Glomerular endothelial cell (primary cell): ENCODE data around the gene OLA1. TPM values are rescaled to one million over a fixed set of nuclear protein-coding genes. Genes with fewer than 3 reads are reported as not detected.

Experiments used
- DNase-seq: peaks from one replicate; pipeline ENCODE4 v3.0.0-alpha.2; 2011; ENCODE audit warnings: low read depth, low spot score; ENCODE audit errors: extremely low read depth
- total RNA-seq: library from RNA; depleted of rRNA; stranded (reverse); fragments of >200 nt; gene quantifications from 2 replicates; pipeline ENCODE4 v1.2.3, GENCODE V29; 2015

Gene OLA1
- total RNA-seq, 1 donor from 2014 or later, result 93.5 TPM

- no peak for DNase-seq
Measured at GRCh38 chr2:174180726-174181236, 67.6 kb downstream of the OLA1 start.

DNA sequence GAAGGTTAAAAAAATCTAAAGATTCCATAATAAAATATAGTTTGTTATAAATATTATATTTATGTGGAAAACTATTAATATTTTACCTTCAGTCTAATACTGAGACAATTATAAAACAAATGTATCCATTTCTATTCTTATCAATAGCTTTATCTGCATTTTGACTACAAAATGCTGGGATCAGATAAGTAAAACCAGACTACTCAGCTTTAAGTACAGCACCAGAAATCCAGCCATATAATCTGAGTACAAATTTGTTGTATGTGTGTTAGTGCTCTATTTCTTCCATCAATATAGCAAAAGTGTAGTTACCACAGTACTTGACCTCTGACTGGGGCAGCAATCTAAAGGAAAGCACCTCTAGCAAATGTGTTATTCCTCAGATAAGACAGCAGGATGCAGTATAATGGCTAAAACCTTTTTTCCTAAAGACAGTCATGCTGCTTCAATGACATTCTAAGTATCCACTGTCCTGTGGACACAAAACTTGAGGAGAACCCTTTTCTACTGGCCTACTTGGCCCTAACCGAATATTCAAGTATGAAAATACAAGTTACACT, 68.1 kb downstream of the OLA1 start:
- no peak for DNase-seq

DNA sequence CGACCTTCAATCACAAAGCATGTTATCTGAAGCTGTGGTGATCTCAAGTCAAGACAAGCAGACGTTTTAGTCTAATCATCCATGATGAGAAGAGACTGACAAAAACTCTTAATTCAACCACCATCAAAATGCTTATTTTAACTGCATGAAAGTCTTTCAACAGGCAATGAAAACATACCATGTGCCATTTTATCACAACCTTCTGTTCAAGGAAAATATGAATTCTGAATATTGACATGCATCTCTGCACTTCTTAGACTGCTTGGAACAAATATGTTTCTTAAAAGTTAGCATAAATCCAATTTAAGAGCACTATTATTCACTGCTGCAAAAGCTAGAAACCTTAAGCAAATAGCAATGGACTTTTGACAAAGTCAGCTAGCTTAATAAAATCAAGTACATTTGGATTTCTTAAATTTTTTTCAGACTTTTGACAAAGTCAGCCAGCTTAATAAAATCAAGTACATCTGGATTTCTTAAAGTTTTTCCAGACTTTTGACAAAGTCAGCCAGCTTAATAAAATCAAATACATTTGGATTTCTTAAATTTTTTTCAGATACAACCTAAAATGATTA, 70.9 kb downstream of the OLA1 start:
- DNase-seq, result no peak

DNA sequence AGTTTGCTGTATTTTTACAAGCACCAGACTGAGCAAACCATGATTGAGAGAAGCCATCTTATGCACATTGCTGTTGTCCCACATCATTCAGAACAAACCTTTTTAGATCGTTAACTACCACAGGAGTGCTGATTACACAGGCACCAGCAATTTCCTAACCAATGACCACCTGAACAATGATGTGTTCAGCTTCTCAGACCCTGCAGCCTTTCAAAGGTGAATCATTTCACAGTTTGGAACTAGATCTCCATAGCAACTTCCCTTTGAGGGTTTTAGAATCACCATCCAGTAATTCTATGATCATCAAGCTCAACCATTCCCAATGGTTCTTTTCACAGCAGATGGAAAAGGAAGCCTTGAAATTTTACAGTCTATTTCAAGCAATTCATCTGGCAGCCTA, 71.4 kb downstream of the OLA1 start:
- DNase-seq, result no peak

GRCh38 chr2:174174741-174175140, 73.6 kb downstream of the OLA1 start:
- DNase-seq, result no peak

DNA sequence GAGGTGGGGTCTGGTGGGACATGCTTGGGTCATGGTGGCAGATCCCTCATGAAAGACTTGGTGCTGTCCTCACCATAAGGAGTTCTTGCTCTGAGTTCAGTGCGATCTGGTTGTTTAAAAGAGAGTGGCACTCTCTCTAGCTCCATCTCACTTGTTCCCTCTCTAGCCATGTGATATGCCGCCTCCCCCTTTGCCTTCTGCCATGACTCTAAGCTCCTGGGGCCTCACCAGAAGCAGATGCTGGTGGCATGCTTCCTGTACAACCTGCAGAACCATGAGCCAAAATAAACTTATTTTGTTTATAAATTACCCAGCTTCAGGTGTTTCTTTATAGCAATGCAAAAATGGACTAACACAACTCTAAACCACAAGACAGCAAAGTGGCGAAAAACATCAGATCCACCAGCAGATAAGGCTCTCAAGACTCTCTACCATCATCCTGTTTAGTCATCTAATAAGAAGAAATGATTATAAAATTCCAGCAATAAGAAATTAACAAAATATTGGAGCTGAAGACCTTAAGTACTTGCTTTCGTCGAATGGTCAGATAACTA, 75.5 kb downstream of the OLA1 start:
- DNase-seq, result no peak

GRCh38 chr2:174171686-174172445, 76.5 kb downstream of the OLA1 start:
- DNase-seq, result no peak

- no peak for DNase-seq
Measured at GRCh38 chr2:174169372-174169771, 79.0 kb downstream of the OLA1 start.

DNA sequence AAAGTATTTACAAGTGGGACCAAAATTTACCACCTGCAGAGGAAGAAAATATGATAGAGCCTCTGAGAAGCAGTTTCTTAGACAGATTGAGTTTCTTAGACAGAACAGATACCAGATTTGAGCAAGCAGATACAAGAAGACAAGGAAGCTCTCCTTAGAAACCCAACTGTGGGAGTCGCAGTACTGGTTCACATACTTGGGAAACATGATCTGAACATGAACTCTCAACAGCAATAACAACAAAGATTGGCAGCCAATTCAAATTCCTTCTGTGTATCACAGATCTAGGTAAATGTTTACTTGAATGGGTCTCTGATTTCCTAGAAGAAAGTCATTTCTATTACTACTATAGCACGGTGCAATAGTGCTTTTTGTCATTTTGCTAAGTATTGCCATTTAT, 82.1 kb downstream of the OLA1 start:
- DNase-seq, result no peak

GRCh38 chr2:174161490-174161889, 86.8 kb downstream of the OLA1 start:
- no peak for DNase-seq

GRCh38 chr2:174158003-174158402, 90.3 kb downstream of the OLA1 start:
- DNase-seq, result peak; percentile 33

DNA sequence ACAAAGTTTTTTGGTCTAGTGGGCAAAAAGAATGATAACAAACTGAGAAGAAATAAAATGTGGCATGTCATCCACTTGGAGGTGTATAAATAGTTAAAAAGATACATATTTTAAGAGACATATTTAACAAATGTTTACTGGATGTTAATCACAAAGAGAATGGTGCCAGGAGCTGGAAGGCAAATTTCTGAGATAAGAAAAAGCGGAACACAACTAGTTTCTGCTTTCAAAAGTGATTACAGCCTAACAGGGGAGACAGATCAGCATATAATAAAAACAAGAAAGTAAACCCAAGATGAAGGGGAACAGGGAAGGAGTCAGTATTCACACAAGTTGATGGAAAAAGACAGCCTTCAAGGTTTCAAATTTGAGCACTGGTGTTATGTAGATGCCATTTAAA, 91.3 kb downstream of the OLA1 start:
- no peak for DNase-seq

DNA sequence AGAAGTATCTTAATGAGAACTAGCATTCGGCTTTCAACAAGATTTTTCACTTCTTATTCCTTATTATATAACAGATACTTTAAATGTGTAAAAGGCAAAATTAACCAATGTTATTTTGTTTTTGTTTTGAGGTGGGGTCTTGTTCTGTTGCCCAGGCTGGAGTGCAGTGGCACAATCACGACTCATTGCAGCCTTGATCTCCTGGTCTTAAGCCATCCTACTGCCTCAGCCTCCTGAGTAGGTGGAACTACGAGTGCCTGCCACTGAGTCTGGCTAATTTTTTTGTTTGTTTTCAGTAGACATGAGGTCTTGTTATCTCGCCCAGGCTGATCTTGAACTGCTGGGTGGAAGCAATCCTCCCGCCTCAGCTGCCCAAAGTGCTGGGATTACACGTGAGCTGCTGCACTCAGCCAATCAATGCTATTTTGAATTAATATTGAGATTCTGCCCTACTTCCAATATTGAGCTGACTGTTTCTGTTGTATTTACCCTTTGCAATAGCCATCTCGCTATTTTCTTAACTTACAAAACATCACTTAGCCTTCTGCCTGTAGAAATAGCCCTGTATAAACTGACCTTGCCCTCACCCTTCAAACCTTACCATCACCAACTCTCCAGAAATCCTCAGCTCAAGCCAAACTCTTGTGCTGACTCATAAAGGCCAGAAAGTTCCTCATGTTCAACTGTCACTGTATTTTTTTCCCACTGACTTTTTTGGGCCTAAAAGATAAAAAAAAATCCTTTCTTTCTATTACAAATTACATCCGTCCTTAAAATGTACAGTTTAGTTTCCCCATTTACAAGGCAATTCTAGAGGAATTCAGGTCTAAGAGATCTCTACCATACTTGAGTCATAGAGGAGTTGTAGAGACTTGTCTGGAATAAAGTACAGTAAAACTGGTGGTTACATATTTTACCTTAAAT, 94.3 kb downstream of the OLA1 start:
- no peak for DNase-seq

DNA sequence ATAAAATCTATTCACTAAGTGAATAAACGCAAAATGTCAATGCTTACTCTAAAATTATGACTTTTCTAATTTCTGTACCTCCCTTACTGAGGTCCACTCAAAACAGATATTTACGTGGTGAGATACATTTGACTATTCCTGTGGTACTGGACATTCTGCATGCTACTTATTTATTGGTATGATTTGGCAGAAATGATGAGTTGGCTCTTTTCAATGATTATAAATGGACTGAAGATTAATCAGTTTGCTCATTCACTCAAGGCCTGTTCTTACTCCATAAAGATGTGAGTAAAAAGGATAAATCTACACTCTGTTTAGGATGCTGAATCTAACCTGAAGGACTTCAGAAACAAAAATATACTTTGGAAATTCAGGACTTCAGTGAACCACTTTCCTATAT, 98.8 kb downstream of the OLA1 start:
- no peak for DNase-seq

DNA sequence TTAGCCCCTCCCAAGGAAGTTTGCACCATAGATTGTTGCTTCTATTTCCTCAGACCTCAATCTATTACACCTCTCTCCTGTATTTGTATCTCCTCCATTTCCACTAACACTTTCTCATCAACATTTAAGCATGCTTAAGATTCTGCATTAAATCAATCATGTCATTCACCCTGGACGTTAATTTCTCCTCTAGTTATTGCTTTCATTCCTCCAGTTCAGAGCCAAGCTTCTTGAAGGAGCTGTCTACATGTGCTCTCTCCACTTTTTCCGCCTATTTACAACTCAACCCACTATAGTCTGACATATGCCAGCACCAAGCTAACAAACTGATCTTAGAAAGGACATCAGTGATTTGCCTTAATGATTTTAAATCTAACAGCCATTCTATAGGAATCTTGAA, 99.5 kb downstream of the OLA1 start:
- no peak for DNase-seq

DNA sequence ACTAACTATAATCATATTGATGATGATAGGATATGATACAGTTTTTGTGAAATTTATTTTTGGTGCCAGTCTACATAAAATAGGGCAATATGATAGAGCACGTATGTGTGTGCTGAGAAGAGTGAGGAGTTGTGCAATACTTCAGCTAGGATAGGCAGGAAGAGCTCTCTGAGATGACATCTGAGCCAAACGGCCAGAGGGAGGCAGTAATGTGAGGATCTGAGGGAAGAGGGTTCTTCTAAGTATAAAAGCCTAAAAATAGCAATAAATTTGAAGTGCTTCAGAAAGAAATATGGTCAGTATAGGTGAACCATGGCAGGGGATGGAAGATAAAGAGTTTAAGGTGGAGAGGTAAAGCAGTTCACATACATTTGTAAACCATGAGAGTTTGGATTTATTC, 102.5 kb downstream of the OLA1 start:
- no peak for DNase-seq

GRCh38 chr2:174142290-174142689, 106.0 kb downstream of the OLA1 start:
- no peak for DNase-seq

- no peak for DNase-seq
Measured at GRCh38 chr2:174138161-174138560, 110.2 kb downstream of the OLA1 start.

DNA sequence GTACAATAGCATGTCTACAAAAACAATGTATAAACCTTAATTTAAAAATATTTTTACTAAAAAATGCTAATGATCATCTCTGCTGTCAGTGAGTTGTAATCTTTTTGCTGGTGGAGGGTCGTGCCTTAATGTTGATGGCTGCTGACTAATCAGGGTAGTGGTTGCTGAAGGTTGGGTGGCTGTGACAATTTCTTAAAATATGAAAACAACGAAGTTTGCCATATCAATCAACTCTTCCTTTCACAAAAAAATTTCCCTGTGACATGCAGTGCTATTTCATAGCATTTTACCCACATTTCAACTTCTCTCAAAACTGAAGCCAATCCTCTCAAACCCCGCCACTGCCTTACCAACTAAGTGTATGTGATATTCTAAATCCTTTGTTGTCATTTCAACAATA, 112.4 kb downstream of the OLA1 start:
- DNase-seq, result no peak

DNA sequence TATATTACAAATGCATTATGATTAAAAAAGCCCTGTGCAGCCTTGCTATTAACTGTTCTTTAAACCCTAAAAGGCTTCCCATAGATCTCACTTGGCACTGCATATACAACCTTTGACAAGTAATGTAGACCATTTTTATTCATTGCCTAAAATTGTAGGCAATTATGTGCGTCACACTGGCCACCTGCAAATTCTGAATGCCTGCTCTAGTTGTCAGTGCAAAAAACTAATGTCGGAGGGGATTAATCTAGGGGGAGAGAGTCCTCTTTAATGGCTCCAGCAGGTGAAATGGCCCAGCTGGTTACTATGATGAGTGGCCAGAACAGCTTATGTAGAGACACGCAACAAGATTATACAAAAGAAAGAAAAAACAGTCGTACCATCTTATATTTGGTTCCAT, 123.2 kb downstream of the OLA1 start:
- no peak for DNase-seq

GRCh38 chr2:174124181-174124580, 124.2 kb downstream of the OLA1 start:
- DNase-seq, result no peak
